ENCODE measurements around the gene UGT1A8.
"Not testable (repeated sequence)": the region's sequence is repeated elsewhere in the genome, so short reads cannot be mapped to it uniquely, and the experiment has no call there.

The UGT1A8 gene

GRCh38 chr2:233686928-233687327 is 69.5 kb downstream of the UGT1A8 start:
- no peak for DNase-seq (ENCODE audit: low read depth in 2 of 2)

GRCh38 chr2:233688341-233688740 is 70.9 kb downstream of the UGT1A8 start:
- no peak for DNase-seq (ENCODE audit: low read depth in 2 of 2)

GRCh38 chr2:233689031-233689430 is 71.6 kb downstream of the UGT1A8 start:
- DNase-seq (ENCODE audit: low read depth in 2 of 2), result no peak

- no peak for DNase-seq (ENCODE audit: low read depth in 2 of 2)
Measured at GRCh38 chr2:233689501-233689900, 72.1 kb downstream of the UGT1A8 start.

GRCh38 chr2:233690444-233690843 is 73.0 kb downstream of the UGT1A8 start:
- DNase-seq (ENCODE audit: low read depth in 2 of 2), result no peak

GRCh38 chr2:233691443-233692433 is 74.3 kb downstream of the UGT1A8 start:
- DNase-seq (ENCODE audit: low read depth in 2 of 2), result no peak

GRCh38 chr2:233692648-233693047 is 75.2 kb downstream of the UGT1A8 start, which contains the start of gene UGT1A6:
UGT1A6 (plus strand) TSS chr2:233692890; CDS start chr2:233693005, 115 bp downstream.
- DNase-seq (ENCODE audit: low read depth in 2 of 2), result no peak

- DNase-seq (ENCODE audit: low read depth in 2 of 2), result no peak
Measured at GRCh38 chr2:233693963-233694362, 76.5 kb downstream of the UGT1A8 start.

- DNase-seq (ENCODE audit: low read depth in 2 of 2), result no peak
Measured at GRCh38 chr2:233698740-233699139, 81.3 kb downstream of the UGT1A8 start.

GRCh38 chr2:233699424-233700027 is 82.1 kb downstream of the UGT1A8 start:
- DNase-seq (ENCODE audit: low read depth in 2 of 2), result no peak

- DNase-seq (ENCODE audit: low read depth in 2 of 2), result no peak
Measured at GRCh38 chr2:233700028-233700635, 82.7 kb downstream of the UGT1A8 start.

GRCh38 chr2:233700842-233701241 is 83.4 kb downstream of the UGT1A8 start:
- not testable (repeated sequence) for DNase-seq (ENCODE audit: low read depth in 2 of 2)

- DNase-seq (ENCODE audit: low read depth in 2 of 2), result no peak
Measured at GRCh38 chr2:233702238-233702637, 84.8 kb downstream of the UGT1A8 start.

GRCh38 chr2:233705911-233706506 is 88.6 kb downstream of the UGT1A8 start:
- DNase-seq (ENCODE audit: low read depth in 2 of 2), result no peak

- no peak for DNase-seq (ENCODE audit: low read depth in 2 of 2)
Measured at GRCh38 chr2:233706720-233707119, 89.3 kb downstream of the UGT1A8 start.

- DNase-seq (ENCODE audit: low read depth in 2 of 2), result no peak
Measured at GRCh38 chr2:233707940-233708644, 90.7 kb downstream of the UGT1A8 start.

- DNase-seq (ENCODE audit: low read depth in 2 of 2), result no peak
Measured at GRCh38 chr2:233708942-233709341, 91.5 kb downstream of the UGT1A8 start.

- DNase-seq (ENCODE audit: low read depth in 2 of 2), result peak; percentile 14 to 49
Measured at GRCh38 chr2:233711312-233712008, 94.0 kb downstream of the UGT1A8 start.

GRCh38 chr2:233712611-233713261 is 95.3 kb downstream of the UGT1A8 start, which contains the start of gene UGT1A5:
UGT1A5 (plus strand) TSS chr2:233712907; CDS start chr2:233712992, 85 bp downstream.
- no peak for DNase-seq (ENCODE audit: low read depth in 2 of 2)

- no peak for DNase-seq (ENCODE audit: low read depth in 2 of 2)
Measured at GRCh38 chr2:233713262-233713615, 95.8 kb downstream of the UGT1A8 start.

Measured in stimulated activated CD8-positive, alpha-beta memory T cell treated with anti-CD3 and anti-CD28 coated beads, Interleukin-7, amount 100 ng/mL, for 1 hour (primary cell).